Measurements from ENCODE around the gene MAP3K12. TPM values are rescaled to one million over a fixed set of nuclear protein-coding genes. Genes with fewer than 3 reads are reported as not detected.

MAP3K12 gene
- total RNA-seq, 1 experiment from 2014 or later = 14.7 TPM

- POLR2A ChIA-PET (ENCODE audit: unreplicated experiment) = interaction anchor here (0.6 kb wide), 2 partner anchors 18 to 1050 kb away, joined by 4 to 6 read pairs; no protein-coding TSS in a partner anchor
- Histone ChIP-seq H3K79me2 (ENCODE audit: low read depth) (peaks cover 42% of the 10 kb centered on the region), H3K4me3 (no peak overlapping the region), H3K27me3 (ENCODE audit: insufficient read depth, low read depth) (no peaks in the 10 kb centered on the region), H4K20me1 (ENCODE audit: insufficient read depth) (peaks cover 94% of the 10 kb centered on the region), H3K9me2 (ENCODE audit: insufficient read depth) (no peaks in the 10 kb centered on the region), H2AFZ (no peak overlapping the region), H3F3A (ENCODE audit: insufficient read depth, low read depth) (peaks cover 96% of the 10 kb centered on the region), H3K36me3 (ENCODE audit: low read depth) (peaks cover 77% of the 10 kb centered on the region), H3K9me3 (ENCODE audit: insufficient read depth, low read depth) (no peaks in the 10 kb centered on the region), H3K4me2 (no peak overlapping the region), H3K4me1 (replicated peaks; ENCODE audit: insufficient read depth) (no peaks in the 10 kb centered on the region), H3K27ac (no peak overlapping the region)
- no peak for TF ChIP-seq EZH2 (IDR thresholded peaks at IDR 0.05; ENCODE audit: low read depth)
- TF ChIP-seq CTCF (conservative IDR thresholded peaks at IDR 0.05) = no peak
- intact Hi-C loops (cut with micrococcal nuclease; ENCODE audit: unreplicated experiment) = no loop called here
- DNase-seq = no peak
- no TSS peak for BruUV-seq (replicated peaks)
- CTCF ChIA-PET = no interaction called here
These were observed 24.4 kb downstream of the MAP3K12 start for GRCh38 chr12:53474819-53475218.

GRCh38 chr12:53474077-53474476 is 25.2 kb downstream of the MAP3K12 start:
- POLR2A ChIA-PET (ENCODE audit: unreplicated experiment) = no interaction called here
- H3K4me1 ChIP-seq (replicated peaks; ENCODE audit: insufficient read depth) = no peaks in the 10 kb centered on the region

GRCh38 chr12:53472056-53472582 is 27.1 kb downstream of the MAP3K12 start:
- DNase-seq = no peak
- POLR2A ChIA-PET (ENCODE audit: unreplicated experiment) = no interaction called here
- peaks cover 40% of the 10 kb centered on the region for H3K79me2 ChIP-seq (ENCODE audit: low read depth)
- peaks cover 93% of the 10 kb centered on the region for H4K20me1 ChIP-seq (ENCODE audit: insufficient read depth)
- no peaks in the 10 kb centered on the region for H3K9me3 ChIP-seq (ENCODE audit: insufficient read depth, low read depth)
- H3K27ac ChIP-seq = no peak overlapping the region; the same call in 1 of the 2 replicates
- H3K9me2 ChIP-seq (ENCODE audit: insufficient read depth) = no peaks in the 10 kb centered on the region
- no peaks in the 10 kb centered on the region for H3K4me1 ChIP-seq (replicated peaks; ENCODE audit: insufficient read depth)
- H3F3A ChIP-seq (ENCODE audit: insufficient read depth, low read depth) = peaks cover 98% of the 10 kb centered on the region
- intact Hi-C loops (cut with micrococcal nuclease; ENCODE audit: unreplicated experiment) = no loop called here
- H3K36me3 ChIP-seq (ENCODE audit: low read depth) = peaks cover 80% of the 10 kb centered on the region
- H3K4me3 ChIP-seq = no peak overlapping the region
- no peak overlapping the region for H3K4me2 ChIP-seq
- no peak overlapping the region for H2AFZ ChIP-seq
- BruUV-seq (replicated peaks) = no TSS peak
- CTCF ChIA-PET = interaction anchor here (0.6 kb wide), 1 partner anchor 49 kb away, joined by 4 read pairs; no protein-coding TSS in a partner anchor
- TF ChIP-seq CTCF (conservative IDR thresholded peaks at IDR 0.05) (no peak), EZH2 (IDR thresholded peaks at IDR 0.05; ENCODE audit: low read depth) (no peak)
- no peaks in the 10 kb centered on the region for H3K27me3 ChIP-seq (ENCODE audit: insufficient read depth, low read depth)

More at GRCh38 chr12:53474077-53474476, 25.2 kb downstream of the MAP3K12 start:
- DNase-seq = no peak
- Histone ChIP-seq H3K9me3 (ENCODE audit: insufficient read depth, low read depth) (no peaks in the 10 kb centered on the region), H3K4me2 (no peak overlapping the region), H3K79me2 (ENCODE audit: low read depth) (peaks cover 38% of the 10 kb centered on the region), H2AFZ (no peak overlapping the region), H3K27ac (no peak overlapping the region), H3K36me3 (ENCODE audit: low read depth) (peaks cover 77% of the 10 kb centered on the region), H3K4me3 (no peak overlapping the region), H4K20me1 (ENCODE audit: insufficient read depth) (peaks cover 94% of the 10 kb centered on the region), H3K27me3 (ENCODE audit: insufficient read depth, low read depth) (no peaks in the 10 kb centered on the region), H3F3A (ENCODE audit: insufficient read depth, low read depth) (peaks cover 98% of the 10 kb centered on the region), H3K9me2 (ENCODE audit: insufficient read depth) (no peaks in the 10 kb centered on the region)
- no TSS peak for BruUV-seq (replicated peaks)
- TF ChIP-seq CTCF (conservative IDR thresholded peaks at IDR 0.05) (no peak), EZH2 (IDR thresholded peaks at IDR 0.05; ENCODE audit: low read depth) (no peak)
- intact Hi-C loops (cut with micrococcal nuclease; ENCODE audit: unreplicated experiment) = no loop called here
- CTCF ChIA-PET = no interaction called here

Measured in PC-9 (cell line).